CD8-positive, alpha-beta memory T cell (primary cell): ENCODE measurements around the gene CDCA4. TPM values are rescaled to one million over a fixed set of nuclear protein-coding genes. Genes with fewer than 3 reads are reported as not detected.

Source experiments
- polyA plus RNA-seq: library from polyadenylated mRNA; unstranded; fragments of 300-500 nt; fragmentation: Illumina TruSeq; gene quantifications from one replicate; pipeline ENCODE4 v1.2.3, GENCODE V29; 2021
- total RNA-seq, 2 experiments: library from RNA; stranded (reverse); gene quantifications; one replicate each; pipeline ENCODE4 v1.2.3, GENCODE V29; 2021

CDCA4 gene
- total and polyA plus RNA-seq, 3 experiments from 2014 or later = 23.8 to 76.7 (median 73.0) TPM

Other genes starting within 250 kb of the CDCA4 start
- 100 to 1,000 TPM; 147 to 150 TPM for gene AKT1, start 225.3 kb downstream of the CDCA4 start, total RNA-seq
- gene AKT1, start 225.3 kb downstream of the CDCA4 start, polyA plus RNA-seq = 34.1 TPM
- 1 to 10 TPM; 3.3 to 3.5 TPM for gene ZBTB42, start 220.0 kb downstream of the CDCA4 start, total RNA-seq
- 2.7 TPM for gene ZBTB42, start 220.0 kb downstream of the CDCA4 start, polyA plus RNA-seq
- gene CEP170B, start 155.8 kb downstream of the CDCA4 start, total RNA-seq = 1 to 10 TPM; 6.4 to 6.7 TPM
- gene CEP170B, start 155.8 kb downstream of the CDCA4 start, polyA plus RNA-seq = not detected
- under 1 TPM in 1 of 2 experiments, not detected in 1; 0.04 TPM for gene PLD4, start 96.2 kb downstream of the CDCA4 start, total RNA-seq
- not detected for gene PLD4, start 96.2 kb downstream of the CDCA4 start, polyA plus RNA-seq
- gene AHNAK2, start 42.7 kb downstream of the CDCA4 start, total RNA-seq = under 1 TPM in 1 of 2 experiments, not detected in 1; 0.04 TPM
- not detected for gene AHNAK2, start 42.7 kb downstream of the CDCA4 start, polyA plus RNA-seq
- gene CLBA1, start 35.3 kb downstream of the CDCA4 start, total RNA-seq = 1 to 10 TPM; 3.8 to 3.9 TPM
- gene CLBA1, start 35.3 kb downstream of the CDCA4 start, polyA plus RNA-seq = 0.32 TPM
- 10 to 100 TPM; 51.3 to 52.0 TPM for gene GPR132, start 44.3 kb upstream of the CDCA4 start, total RNA-seq
- 34.9 TPM for gene GPR132, start 44.3 kb upstream of the CDCA4 start, polyA plus RNA-seq
- 1 to 10 TPM in 1 of 2 experiments, under 1 TPM in 1; 0.37 to 1.2 TPM for gene JAG2, start 147.7 kb upstream of the CDCA4 start, total RNA-seq
- gene JAG2, start 147.7 kb upstream of the CDCA4 start, polyA plus RNA-seq = 0.15 TPM
- gene NUDT14, start 160.2 kb upstream of the CDCA4 start, total RNA-seq = 1 to 10 TPM; 6.7 to 6.9 TPM
- gene NUDT14, start 160.2 kb upstream of the CDCA4 start, polyA plus RNA-seq = 12.4 TPM
- gene BTBD6, start 227.4 kb upstream of the CDCA4 start, total RNA-seq = 10 to 100 TPM; 54.1 to 55.0 TPM
- 16.2 TPM for gene BTBD6, start 227.4 kb upstream of the CDCA4 start, polyA plus RNA-seq